GM21381 (cell line): Measurements from ENCODE around the gene PARP11.

Experiments used
- ATAC-seq: cut with Tn5 transposase; IDR thresholded peaks from one replicate; pipeline ENCODE4 v1.9.1; 2021; ENCODE audit warnings: mild to moderate bottlenecking, moderate library complexity; ENCODE audit not compliant: unreplicated experiment

Gene PARP11

GRCh38 chr12:3775385-3776035, 97.7 kb downstream of the PARP11 start:
- ATAC-seq: no peak

- ATAC-seq: no peak
Observed at GRCh38 chr12:3772380-3772779, 100.8 kb downstream of the PARP11 start.

GRCh38 chr12:3771853-3772252, 101.3 kb downstream of the PARP11 start:
- ATAC-seq: no peak

GRCh38 chr12:3770891-3771290, 102.3 kb downstream of the PARP11 start:
- no peak for ATAC-seq

GRCh38 chr12:3768911-3769447, 104.2 kb downstream of the PARP11 start:
- no peak for ATAC-seq

- no peak for ATAC-seq
Observed at GRCh38 chr12:3761116-3761735, 112.0 kb downstream of the PARP11 start.

GRCh38 chr12:3759878-3760277, 113.3 kb downstream of the PARP11 start:
- no peak for ATAC-seq
